Left forelimb (tissue), 1 donor: ENCODE results near the gene DHX35.
A peak's percentile ranks its signal among the peaks of the same experiment; 100 is the strongest.

Experiments
- DNase-seq: peaks from one replicate; pipeline ENCODE4 v3.0.0-alpha.2; 2018; ENCODE audit warnings: low spot score

The DHX35 gene, protein sequence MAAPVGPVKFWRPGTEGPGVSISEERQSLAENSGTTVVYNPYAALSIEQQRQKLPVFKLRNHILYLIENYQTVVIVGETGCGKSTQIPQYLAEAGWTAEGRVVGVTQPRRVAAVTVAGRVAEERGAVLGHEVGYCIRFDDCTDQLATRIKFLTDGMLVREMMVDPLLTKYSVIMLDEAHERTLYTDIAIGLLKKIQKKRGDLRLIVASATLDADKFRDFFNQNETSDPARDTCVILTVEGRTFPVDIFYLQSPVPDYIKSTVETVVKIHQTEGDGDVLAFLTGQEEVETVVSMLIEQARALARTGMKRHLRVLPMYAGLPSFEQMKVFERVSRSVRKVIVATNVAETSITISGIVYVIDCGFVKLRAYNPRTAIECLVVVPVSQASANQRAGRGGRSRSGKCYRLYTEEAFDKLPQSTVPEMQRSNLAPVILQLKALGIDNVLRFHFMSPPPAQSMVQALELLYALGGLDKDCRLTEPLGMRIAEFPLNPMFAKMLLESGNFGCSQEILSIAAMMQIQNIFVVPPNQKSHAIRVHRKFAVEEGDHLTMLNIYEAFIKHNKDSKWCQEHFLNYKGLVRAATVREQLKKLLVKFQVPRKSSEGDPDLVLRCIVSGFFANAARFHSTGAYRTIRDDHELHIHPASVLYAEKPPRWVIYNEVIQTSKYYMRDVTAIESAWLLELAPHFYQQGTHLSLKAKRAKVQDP

DNA sequence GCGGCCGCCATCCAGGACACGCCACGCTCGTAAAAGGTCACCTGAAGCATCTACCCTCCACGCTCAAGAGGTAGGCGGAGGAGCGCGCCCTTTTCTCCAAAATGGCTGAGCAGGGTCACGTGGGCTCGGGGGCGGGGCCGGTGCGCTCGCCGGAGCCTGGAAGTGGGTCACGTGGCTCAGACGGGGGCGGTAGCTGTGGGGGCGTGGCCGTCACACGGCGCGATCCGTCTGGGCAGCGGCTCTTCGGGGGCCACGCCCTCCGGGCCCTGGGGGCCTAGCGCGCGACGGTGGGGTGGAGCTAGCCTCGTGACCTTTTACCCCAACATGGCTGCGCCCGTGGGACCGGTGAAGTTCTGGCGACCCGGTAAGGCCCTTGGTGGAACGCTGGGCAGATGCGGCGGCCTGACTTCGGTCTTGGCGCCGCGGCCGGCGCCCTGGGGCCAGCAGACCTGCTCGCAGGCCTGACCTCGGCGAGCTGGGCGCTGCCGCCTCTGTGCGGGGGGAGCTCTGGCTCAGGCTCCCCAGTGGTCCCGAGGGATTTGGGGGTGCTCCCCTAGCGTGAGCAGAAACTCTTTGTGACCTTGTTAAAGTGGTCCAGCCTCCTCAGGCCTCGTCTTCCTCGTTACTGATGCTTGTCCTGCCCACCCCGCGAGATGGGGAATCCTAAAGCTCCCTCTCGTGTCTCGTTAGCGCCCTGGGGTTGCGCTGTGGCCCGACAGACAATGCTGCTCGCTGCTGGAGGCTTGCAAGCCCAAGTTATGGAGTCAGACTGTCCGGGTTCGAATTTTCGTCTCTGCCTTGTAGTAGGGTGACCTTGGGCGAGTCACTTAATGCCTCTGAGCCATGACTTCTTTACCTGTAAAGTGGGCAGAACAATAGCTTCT, at the start of gene DHX35:
TSS of gene DHX35 (plus strand) at position 301 of the 884 bp plus-strand sequence. CDS start at position 325, 24 bp downstream.
- DNase-seq, result peak; percentile 99

DNA sequence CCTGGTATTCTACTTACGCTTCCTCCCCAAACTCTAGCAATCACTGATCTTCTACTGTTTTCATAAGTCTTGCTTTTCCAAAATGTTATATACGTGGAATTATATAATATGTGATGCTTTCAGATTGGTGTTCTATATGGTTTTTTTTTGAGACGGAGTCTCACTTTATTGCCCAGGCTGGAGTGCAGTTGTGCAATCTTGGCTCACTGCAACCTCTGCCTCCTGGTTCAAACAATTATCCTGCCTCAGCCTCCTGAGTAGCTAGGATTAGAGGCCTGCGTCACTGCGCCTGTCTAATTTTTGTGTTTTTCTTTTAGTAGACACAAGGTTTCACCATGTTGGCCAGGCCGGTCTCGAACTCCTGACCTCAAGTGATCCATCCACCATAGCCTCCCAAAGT, 46.8 kb upstream of the DHX35 start:
- DNase-seq, result no peak

DNA sequence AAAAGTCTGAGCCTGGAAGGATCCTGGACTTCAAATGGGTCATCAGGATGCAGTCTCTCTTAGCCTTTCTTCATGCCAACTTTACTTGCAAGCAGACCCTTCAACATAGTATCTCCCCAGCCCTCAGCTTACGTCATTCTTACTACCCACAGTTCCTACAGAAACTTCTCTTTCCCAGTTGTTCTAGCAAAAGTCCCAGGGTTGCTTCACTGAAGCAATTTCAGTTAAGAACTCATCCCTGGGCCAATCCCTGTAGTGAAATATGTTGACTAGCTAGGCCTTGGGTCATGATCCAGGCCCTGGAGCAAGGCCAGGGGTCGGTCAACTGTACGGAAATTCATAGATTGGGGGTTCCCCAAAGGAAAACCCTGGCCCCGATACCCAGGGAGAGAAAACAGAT, 44.5 kb upstream of the DHX35 start:
- no peak for DNase-seq

DNA sequence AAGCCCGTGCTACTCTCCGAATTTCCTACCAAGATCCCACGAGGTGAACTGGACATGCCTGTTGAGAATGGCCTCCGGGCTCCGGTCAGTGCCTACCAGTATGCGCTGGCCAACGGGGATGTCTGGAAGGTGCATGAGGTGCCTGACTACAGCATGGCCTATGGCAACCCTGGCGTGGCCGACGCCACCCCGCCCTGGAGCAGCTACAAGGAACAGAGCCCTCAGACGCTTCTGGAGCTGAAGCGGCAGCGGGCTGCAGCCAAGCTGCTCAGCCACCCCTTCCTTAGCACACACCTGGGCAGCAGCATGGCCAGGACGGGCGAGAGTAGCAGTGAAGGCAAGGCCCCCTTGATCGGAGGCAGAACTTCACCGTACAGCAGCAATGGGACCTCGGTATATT, 44.0 kb upstream of the DHX35 start:
- no peak for DNase-seq

DNA sequence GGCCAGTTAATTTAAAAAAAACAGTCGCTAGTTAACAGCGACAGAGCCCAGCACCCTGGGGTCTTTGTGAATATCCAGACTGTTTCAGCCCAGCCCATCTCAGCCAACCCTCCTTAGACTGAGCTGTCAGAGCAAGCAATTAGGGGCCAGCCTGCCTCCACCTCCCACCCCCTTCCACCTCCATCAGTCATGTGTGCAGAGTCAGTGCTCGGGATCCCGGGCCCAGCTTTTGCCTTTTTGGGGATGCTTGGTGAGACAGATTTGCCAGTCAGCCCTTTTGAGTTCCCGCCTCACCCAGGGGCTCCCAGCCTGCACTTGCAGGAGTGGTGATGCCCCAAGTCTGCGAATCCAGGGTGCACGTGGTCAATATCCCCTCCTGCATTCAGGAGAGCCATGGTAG, 42.5 kb upstream of the DHX35 start:
- DNase-seq, result no peak

DNA sequence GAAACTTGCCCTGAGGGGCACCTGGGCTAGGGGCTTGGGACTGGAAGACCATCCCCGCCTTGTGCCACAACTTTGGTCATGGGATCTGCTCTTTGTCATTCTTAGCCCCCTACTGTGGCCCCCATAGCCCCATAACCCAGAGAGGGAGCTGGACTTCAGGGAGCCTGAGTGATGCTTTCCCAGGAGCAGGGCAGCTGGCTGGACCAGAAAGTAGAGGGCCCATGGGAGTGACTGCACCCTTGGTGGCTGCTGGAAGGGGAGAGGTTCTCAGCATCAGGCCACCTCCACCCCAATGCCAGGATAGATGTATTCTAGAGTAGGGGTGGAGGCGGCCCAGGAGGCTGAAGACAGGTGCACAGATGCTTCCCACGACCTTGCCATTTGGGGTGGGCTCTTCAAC, 41.7 kb upstream of the DHX35 start:
- DNase-seq, result no peak

DNA sequence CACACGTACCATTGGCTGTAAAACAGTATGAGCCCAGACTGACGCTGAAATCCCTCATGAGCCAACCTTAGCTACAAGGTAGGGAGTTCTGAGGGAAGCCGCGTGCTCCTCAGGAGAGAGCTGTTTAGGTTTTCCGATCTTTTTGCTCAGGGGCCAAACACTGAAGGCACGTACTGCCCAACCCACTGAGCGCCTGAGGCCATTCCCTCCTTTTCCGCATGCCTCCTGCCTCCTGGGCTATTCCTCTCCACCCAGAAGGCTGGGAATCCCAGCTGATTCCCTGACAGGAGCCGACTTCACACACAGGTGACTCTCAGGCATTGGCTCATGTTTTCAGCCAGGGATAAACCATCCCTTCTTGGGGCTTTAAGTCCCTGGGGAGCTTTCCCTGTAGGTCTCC, 41.3 kb upstream of the DHX35 start:
- DNase-seq, result no peak

DNA sequence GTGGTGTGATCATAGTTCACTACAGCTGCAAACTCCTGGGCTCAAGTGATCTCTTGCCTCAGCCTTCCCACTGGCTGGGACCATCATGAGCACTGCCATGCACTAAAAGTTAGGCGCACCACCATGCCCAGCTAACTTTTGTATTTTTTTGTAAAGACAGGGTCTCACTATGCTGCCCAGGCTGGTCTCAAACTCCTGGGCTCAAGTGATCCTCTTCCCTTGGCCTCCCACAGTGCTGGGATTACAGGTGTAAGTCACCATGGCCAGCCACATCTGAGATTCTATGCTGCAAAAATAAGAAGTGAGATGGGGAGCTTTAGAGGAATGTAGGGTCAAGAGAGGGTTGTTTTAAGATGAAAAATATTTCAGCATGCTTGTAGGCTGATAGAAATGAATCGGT, 37.4 kb upstream of the DHX35 start:
- DNase-seq, result no peak

DNA sequence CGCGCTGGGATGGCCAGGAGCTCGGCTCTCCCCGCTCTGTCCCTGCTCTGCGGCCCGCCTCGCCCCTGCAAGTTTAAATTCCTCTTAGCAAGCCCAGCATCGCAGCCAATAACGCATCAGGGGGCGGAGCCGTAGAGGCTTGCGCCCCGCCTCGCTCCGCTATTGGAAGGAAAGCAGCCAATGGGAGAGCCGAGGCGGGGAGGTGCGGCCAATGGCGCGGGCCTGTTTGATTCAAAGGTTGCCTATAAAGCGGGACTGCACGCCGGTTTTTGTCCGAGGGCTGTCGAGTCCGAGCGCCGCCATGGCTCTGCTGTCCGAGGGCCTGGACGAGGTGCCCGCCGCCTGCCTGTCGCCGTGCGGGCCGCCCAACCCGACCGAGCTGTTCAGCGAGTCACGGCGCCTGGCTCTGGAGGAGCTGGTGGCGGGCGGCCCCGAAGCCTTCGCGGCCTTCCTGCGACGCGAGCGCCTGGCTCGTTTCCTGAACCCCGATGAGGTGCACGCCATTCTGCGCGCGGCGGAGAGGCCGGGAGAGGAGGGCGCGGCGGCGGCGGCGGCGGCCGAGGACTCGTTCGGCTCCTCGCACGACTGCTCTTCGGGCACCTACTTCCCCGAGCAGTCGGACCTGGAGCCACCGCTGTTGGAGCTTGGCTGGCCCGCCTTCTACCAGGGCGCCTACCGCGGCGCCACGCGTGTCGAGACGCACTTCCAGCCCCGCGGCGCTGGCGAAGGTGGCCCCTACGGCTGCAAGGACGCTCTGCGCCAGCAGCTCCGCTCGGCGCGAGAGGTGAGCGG, 35.8 kb upstream of the DHX35 start, which contains the start of gene FAM83D:
TSS of gene FAM83D (plus strand) at position 276 of the 792 bp plus-strand sequence. CDS start at position 302, 26 bp downstream.
- peak; percentile 96 for DNase-seq

DNA sequence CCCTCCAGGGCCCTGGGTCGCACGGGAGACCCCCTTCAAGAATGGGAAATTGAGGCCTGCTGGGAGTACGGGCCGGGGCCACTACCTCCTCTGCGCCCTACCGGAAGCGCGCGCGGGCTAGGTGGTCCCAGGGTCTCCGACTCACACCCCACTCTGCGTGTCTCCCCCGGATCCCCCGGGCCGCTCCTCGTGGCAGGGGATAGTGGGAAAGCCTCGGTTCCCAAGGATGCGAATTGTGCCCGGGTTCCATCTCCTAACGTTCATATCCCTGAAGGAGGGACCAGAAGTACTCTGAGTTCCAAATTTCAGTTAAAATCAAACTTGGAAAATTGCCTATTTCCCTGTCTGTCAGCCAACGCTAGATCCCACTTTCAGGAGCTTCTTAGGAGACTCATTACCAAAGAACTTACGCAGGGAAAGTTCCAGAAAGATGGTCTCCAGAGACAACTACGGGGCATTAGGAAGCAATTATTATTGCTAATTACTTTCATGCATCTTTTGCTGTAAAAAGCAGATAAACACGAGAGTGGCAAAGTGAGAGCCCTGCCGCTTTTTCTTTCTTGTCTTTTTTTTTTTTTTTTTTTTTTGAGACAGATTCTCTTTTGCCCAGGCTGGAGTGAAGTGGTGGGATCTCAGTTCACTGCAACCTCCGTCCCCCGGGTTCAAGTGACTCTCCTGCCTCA, 35.1 kb upstream of the DHX35 start:
- no peak for DNase-seq

DNA sequence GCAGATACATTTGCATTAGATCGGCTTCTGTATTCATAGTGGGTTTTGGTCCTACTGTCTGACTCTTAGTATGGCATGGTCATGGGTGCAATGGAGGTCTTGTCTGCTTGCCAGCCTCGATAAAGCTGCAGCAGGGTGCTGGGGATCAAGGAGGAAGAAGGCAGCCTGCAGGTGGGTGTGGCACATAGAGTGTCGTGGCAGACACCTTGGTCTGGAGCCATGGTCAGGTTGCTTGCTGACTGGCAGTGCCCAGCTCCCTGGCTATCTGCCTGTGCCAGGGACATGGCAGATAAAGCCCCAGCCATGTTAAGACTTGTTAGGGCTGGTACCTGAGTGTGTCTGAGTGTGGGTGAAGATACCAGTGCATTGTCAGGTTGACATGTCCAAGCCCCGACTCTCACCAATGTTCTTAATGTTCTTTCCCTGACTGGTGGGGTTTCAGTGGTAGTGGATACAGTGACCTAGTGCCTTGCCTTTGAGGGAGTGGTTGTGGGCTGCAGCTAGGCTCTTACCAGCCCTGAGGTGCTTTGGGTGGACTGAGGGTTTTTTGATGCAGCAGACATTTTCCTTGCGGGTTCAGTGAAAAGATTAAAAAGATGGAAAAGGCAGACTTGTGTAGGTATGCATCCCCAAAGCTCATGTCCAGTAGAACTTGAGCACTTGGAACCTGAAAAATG, 34.1 kb upstream of the DHX35 start:
- DNase-seq, result no peak

DNA sequence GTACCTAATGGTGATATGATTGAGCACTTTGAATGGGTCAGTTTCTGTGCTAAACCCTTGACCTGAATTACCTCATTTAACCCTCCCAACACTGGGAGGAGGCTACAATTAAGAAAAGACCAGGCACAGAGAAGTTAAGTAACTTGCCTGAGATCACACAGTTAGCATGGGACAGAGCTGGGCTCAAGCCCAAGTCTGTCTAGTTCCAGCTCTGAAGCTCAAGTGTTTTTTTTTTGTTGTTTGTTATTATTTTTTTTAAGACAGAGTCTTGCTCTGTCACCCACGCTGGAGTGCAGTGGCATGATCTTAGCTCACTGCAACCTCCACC, 31.9 kb upstream of the DHX35 start:
- no peak for DNase-seq

DNA sequence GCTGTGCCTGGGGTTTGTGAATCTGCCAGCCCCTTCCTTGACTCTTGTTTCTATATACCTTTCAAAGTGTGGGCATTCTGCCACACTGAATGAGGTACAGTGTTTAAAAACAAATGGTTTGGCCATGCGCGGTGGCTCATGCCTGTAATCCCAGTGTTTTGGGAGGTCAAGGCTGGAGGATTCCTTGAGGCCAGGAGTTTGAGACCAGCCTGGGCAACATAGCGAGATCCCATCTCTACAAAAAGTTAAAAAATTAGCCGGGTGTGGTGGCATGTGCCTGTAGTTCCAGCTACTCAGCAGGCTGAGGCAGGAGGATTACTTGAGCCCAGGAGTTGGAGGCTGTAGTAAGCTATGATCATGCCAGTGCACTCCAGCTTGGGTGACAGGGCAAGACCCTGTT, 30.2 kb upstream of the DHX35 start:
- DNase-seq, result no peak

DNA sequence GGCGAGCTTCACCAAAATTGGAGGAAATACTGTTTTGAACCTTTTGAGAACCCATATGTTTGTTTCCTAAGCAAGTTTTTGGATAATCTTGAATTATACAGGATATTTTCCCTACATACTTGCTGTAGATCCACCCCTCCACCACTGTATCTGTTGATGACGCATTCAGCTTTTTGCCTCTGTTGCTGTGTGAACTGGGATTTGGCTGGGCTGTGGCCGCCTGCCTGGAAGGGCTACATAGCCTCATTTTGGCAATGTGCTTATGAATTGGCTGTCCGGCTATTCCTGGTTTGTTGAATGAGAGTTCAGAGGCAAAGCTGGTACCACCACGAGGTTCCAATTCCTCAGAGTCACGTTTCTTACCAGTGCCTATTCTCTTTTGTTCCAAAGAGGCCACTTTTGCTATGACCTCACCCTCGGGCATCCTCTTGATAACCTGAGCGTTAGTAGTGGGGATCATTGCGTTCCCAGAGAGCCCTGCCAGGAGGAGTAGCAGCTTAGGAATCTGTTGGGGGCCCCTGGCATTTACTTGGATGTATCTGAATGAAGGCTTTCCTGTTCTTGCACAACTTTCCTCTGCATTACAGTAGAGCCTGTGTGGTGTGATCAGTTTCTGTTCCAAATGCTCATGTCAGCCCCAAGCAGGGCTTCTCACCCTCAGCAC, 29.6 kb upstream of the DHX35 start:
- no peak for DNase-seq

DNA sequence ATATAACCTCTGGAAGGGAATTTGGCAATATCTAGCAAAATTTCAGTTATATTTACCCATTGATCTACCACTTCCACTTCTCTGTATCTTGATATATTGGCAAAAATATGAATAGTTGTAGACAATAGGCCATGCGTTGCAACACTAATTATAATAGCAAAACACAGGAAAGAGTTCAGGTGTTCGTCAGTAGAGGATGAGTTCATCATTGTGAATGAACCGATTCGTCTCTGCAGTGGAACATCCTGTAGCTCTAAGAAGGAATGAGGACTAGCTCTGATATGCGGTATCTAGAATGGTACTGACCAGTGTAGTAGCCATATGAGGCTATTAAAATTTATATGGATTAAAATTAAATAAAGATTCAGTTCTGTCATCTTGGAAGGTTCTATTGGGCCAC, 27.6 kb upstream of the DHX35 start:
- DNase-seq, result no peak

DNA sequence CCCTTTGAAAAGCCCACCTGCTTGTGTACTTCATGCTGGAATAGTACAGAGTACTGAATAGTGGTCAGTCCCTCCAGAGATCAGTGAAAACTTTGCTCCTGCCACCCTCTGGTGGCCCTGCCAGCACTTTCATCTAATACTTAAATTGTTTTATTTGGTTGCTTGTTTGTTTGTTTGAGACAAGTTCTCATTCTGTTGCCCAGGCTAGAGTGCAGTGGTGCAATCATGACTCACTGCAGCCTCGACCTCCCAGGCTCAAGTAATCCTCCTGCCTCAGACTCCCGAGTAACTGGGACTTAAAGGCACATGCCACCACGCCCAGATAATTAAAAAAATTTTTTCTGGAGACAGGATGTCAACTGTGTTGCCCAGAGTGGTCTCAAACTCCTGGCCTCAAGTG, 26.9 kb upstream of the DHX35 start:
- no peak for DNase-seq

DNA sequence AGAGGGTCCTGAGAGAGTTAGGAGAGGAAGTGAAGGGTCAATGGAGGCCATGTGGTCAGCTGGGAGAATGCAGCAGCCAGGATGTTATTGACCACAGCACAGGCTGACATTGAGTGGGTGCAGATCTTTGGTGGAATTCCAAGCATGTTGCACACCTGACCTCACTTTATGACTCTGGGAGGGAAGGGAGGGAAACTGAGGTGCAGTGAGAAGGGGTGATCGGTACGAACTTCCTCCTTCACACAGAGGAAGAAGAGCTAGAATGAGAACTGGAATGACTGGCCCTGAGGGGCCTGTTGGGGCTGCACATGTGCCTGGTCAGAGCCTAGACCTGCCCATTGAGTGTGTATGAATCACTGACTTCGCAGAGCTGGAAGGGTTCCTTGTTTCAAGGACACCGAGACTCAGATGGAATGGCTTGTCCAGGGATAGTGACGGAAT, 26.2 kb upstream of the DHX35 start:
- DNase-seq, result no peak

DNA sequence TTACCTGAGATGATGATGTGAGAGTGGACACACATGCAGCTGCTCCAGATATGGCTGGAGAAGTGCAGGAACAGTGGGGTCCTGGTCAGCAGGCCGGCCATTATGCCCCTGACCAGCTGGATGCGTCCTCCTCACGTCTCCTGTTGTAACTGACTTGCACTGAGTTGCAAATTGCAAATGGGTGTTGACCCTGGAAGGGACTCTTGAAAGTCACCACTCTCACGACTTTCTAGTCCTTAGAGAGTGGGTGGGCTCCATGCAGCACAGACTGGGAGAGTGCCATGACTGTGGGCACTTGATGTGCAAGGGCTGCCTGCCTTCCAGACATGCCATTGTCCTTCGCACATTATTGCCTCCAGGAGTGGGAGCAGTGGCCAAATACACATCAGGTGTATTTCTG, 25.1 kb upstream of the DHX35 start:
- no peak for DNase-seq

DNA sequence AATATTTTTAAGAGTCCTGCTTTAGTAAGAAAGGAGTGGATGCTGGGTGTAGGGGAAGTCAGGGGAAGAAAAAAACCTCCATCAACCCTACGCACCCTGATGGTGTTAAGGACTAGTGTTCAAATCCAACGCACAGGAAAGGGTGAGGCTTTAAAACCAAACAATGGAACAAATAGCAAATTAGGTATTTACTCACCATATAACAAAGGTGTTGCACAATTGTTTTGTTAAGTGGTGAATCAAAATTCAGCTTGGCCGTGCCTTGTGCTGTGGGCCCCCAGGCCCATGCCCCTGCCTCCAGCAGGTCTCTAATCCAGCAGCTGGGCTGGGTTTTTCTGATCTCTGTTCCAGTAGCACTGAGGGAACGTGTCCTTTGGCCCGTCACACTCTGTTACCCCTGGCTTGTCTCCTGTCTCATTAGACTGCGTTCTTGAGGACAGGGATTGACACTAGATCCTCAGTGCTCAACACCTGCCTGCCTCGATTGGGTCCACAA, 24.1 kb upstream of the DHX35 start:
- DNase-seq, result no peak

DNA sequence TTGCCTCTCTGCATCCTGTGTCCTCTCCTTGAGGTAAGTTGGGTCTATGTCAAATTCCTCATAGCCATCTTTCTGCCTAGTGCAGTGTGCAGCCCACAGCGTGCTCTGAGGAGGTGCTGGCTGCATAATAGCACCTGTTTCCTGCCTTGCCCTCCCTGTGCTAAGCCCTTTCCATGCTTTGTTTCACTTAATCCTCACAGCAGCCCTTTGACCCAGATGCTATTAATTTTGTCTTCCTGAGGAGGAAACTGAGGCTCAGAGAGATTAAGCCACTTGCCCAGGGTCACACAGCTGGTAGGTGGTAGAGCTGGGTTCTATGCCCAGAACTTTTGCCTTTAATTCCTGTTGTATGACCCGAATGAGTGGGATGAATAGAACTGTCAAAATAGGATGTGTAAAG, 22.5 kb upstream of the DHX35 start:
- DNase-seq, result no peak
